T-cell (primary cell): ENCODE results near the gene ENPEP. TPM values are rescaled to one million over a fixed set of nuclear protein-coding genes. Genes with fewer than 3 reads are reported as not detected.
"Not testable (repeated sequence)": the region's sequence is repeated elsewhere in the genome, so short reads cannot be mapped to it uniquely, and the experiment has no call there.

Experiments
- ATAC-seq, 4 experiments: fragments of 200-7000 bp in 3 of 4; fragments of 150-1000 bp in 1 of 4; cut with Tn5 transposase; replicated peaks in 1 of 4; 1 replicate in 3 of 4; 2 replicates in 1 of 4; pipeline ENCODE4 v1.10.0; 2021; ENCODE audit warnings: moderate library complexity in 3 of 4, mild to moderate bottlenecking in 2 of 4, moderate number of reproducible peaks in 1 of 4
- CTCF ChIA-PET, 2 donors: fragments of 300-600 bp; sonication (Branson Sonifier 250); formaldehyde crosslinking; loops; one replicate each; lab custom pipeline; 2022; ENCODE audit warnings: antibody characterized with exemption in 2 of 2; lab: Charles Lee
- POLR2A ChIA-PET, 2 donors: fragments of 300-600 bp; sonication (Branson Sonifier 250); formaldehyde crosslinking; loops; one replicate each; lab custom pipeline; 2022; ENCODE audit warnings: antibody characterized with exemption in 2 of 2; lab: Charles Lee
- DNase-seq, 35 experiments: peaks; one replicate each; pipeline versions ENCODE4 v3.0.0 to v3.0.0-alpha.2; 2013 to 2023
- H3K27ac ChIP-seq: one replicate; pipeline ENCODE4 v1.5.1; 2013; ENCODE audit warnings: low read length
- H3K27me3 ChIP-seq, 2 experiments: replicated peaks in 1 of 2; 1 replicate in 1 of 2; 2 replicates in 1 of 2; pipeline versions ENCODE4 v1.6.1 to v1.7.0; 2013; ENCODE audit warnings: low read length in 1 of 2, mixed read lengths in 1 of 2; ENCODE audit not compliant: control insufficient read depth in 2 of 2, insufficient read depth in 2 of 2; ENCODE audit errors: extremely low read depth in 1 of 2
- H3K36me3 ChIP-seq, 2 donors: 1 replicate in 1 of 2; 2 replicates in 1 of 2; pipeline versions ENCODE4 v1.6.1 to v1.7.0; 2013; ENCODE audit warnings: low read length in 1 of 2; ENCODE audit not compliant: control insufficient read depth in 2 of 2, insufficient read depth in 1 of 2; ENCODE audit errors: extremely low read depth in 1 of 2
- H3K4me1 ChIP-seq, 2 experiments: 1 replicate in 1 of 2; 2 replicates in 1 of 2; pipeline versions ENCODE4 v1.6.1 to v1.7.0; 2013; ENCODE audit warnings: low read length in 2 of 2, mixed read lengths in 1 of 2; ENCODE audit not compliant: insufficient read depth in 2 of 2, control insufficient read depth in 1 of 2; ENCODE audit errors: extremely low read depth in 1 of 2
- H3K4me3 ChIP-seq, 2 donors: 1 replicate in 1 of 2; 2 replicates in 1 of 2; pipeline versions ENCODE4 v1.5.1 to v1.7.0; 2013; ENCODE audit warnings: mild to moderate bottlenecking in 2 of 2, low read length in 1 of 2, moderate library complexity in 1 of 2; ENCODE audit not compliant: control insufficient read depth in 1 of 2; ENCODE audit errors: extremely low read depth in 1 of 2
- H3K9me3 ChIP-seq: 2 replicates; pipeline ENCODE4 v1.7.0; 2013
- H3K27ac Mint-ChIP-seq, 2 donors: one replicate each; pipeline ENCODE4 v1.8.0; 2020 to 2021; ENCODE audit warnings: mild to moderate bottlenecking in 2 of 2, mixed read lengths in 2 of 2
- H3K27me3 Mint-ChIP-seq, 2 donors: one replicate each; pipeline ENCODE4 v1.8.0; 2021 to 2022; ENCODE audit warnings: mixed read lengths in 2 of 2
- H3K36me3 Mint-ChIP-seq: one replicate; pipeline ENCODE4 v1.8.0; 2021; ENCODE audit warnings: mixed read lengths
- H3K4me1 Mint-ChIP-seq, 3 donors: one replicate each; pipeline ENCODE4 v1.8.0; 2020 to 2022; ENCODE audit warnings: mixed read lengths in 3 of 3, mild to moderate bottlenecking in 1 of 3
- H3K4me3 Mint-ChIP-seq, 3 donors: one replicate each; pipeline ENCODE4 v1.8.0; 2020 to 2022; ENCODE audit warnings: mild to moderate bottlenecking in 3 of 3, mixed read lengths in 3 of 3, moderate library complexity in 3 of 3
- H3K9me3 Mint-ChIP-seq, 3 donors: one replicate each; pipeline ENCODE4 v1.8.0; 2020 to 2022; ENCODE audit warnings: mixed read lengths in 3 of 3
- WGBS: methylation state at CpG from one replicate; pipeline ENCODE4 v1.1.5; 2013; ENCODE audit warnings: missing lambda C conversion rate; ENCODE audit not compliant: insufficient coverage; 5-methylcytosine and 5-hydroxymethylcytosine counted together
- total RNA-seq, 35 experiments: library from RNA in 6 of 35; stranded (reverse) in 6 of 35; fragments of 120-200 nt in 1 of 35; gene quantifications; one replicate each; pipeline versions ENCODE4 v1.2.1 to v1.2.4 and lab custom pipeline; 2013 to 2026

ENPEP gene
- total RNA-seq, 5 donors from 2014 or later (not counting 1 experiment from before 2014, with no cell fraction given): not detected

DNA sequence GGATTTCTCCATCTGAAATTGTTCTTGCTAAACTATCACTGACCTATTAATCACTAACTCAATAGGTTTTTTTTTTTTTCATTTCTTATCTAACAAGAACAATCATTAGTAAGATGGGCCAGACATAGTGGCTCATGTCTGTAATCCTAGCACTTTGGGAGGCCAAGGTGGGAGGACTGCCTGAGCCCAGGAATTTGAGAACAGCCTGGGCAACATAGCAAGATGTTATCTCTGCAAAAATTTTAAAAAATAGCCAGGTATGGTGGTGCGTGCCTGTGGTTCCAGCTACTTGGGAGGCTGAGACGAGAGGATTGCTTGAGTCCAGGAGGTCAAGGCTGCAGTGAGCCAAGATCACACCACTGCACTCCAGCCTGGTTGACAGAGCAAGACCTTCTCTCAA, 100.7 kb downstream of the ENPEP start:
- H3K4me1 Mint-ChIP-seq, H3K27me3 ChIP-seq, H3K4me3 Mint-ChIP-seq, H3K4me3 ChIP-seq, DNase-seq, H3K27ac Mint-ChIP-seq, H3K36me3 Mint-ChIP-seq, H3K9me3 ChIP-seq, POLR2A ChIA-PET, H3K4me1 ChIP-seq, H3K36me3 ChIP-seq, ATAC-seq, H3K27ac ChIP-seq: not testable (repeated sequence)
- CTCF ChIA-PET: interaction anchor here in 1 of 2 donors (0.6 kb wide), 1 partner anchor 30 kb away, joined by 3 read pairs; no protein-coding TSS in a partner anchor
- H3K27me3 Mint-ChIP-seq: peaks cover 4 to 16% of the 10 kb centered on the region in 2 donors
- no CpG with 5 or more reads among the region's 2 CpGs for WGBS
- peaks cover 8 to 27% (median 13%) of the 10 kb centered on the region in 3 donors for H3K9me3 Mint-ChIP-seq

DNA sequence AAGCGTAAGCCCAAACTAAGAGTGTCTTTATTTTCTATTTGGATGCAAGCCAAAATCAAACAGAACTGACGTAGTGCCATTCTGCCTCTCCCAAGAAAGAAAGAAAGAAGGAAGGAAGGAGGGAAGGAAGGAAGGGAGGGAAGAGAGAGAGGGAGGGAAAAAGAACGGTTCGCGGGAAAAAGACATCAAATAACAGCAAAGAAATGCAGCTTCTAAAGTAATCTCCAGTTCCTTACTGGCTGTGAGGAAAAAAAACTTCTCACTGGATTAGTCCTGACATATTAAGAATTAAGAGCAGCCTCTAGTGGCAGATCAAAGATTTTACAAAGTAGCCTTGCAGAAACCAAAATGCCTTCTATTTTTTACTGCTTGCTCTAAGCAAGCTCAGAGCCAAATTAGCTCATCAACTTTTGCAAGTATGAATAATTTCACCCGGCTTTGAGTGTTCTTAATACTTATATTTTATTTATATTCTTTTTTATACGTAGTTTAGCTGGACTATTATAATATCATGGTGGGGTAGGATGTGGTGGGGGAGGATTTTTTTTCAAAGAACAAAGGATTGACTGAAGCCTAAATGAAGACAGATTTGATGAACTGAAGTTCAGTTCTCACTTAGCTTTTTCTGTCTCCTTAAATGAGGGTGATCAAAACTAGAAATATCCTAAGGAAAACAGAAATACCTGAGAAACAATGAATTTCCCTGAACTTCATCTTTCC, 110.3 kb downstream of the ENPEP start:
- Mint-ChIP-seq H3K27me3 (peaks cover 13 to 19% of the 10 kb centered on the region in 2 donors), H3K4me3 (no peak overlapping the region), H3K9me3 (no peaks in the 10 kb centered on the region), H3K4me1 (no peaks in the 10 kb centered on the region), H3K36me3 (no peaks in the 10 kb centered on the region), H3K27ac (no peak overlapping the region)
- Histone ChIP-seq H3K27ac (no peak overlapping the region), H3K9me3 (no peaks in the 10 kb centered on the region), H3K4me3 (no peak overlapping the region), H3K4me1 (no peaks in the 10 kb centered on the region), H3K27me3 (peaks cover 0 to 5% of the 10 kb centered on the region in 2 experiments), H3K36me3 (no peaks in the 10 kb centered on the region)
- CTCF ChIA-PET: interaction anchor here in 1 of 2 donors (0.6 kb wide), 1 partner anchor 29 kb away, joined by 3 read pairs; no protein-coding TSS in a partner anchor
- DNase-seq (no peak), ATAC-seq (no peak)
- WGBS: 81% methylated on average over 2 of the region's 7 CpGs
- POLR2A ChIA-PET: no interaction called here

DNA sequence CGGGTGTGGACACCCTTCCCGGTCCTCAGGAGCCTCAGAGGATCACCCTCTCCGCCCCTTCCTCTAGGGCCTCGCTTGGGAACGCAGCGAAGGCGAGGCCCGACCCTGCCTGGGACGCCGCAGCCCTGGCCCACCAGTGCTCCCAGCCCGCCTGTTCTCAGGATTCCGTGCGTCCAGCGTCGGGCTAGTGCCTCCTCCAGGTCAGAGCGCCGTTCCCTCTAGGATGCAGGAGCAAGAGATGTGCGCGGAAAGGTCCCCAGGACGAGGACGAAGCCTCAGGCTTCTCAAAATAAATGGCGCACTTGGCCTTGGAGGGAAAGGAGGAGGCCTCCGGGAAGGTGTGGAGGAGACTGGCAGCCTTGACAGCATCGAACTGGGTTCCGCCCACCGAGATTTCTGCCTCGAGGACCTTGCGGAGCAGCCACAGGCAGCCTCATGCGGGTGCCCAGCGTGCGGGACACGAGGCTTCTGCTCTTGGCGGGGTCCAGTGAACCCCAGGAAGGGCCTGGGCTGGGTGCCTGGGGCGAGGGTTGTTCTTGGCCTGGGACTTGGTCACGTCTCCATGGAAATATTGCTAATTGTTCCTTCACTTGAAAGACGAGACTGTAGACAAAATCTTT, 111.8 kb downstream of the ENPEP start:
- no peaks in the 10 kb centered on the region for H3K9me3 ChIP-seq
- Mint-ChIP-seq H3K27me3 (peaks cover 5 to 13% of the 10 kb centered on the region in 2 donors), H3K36me3 (no peaks in the 10 kb centered on the region), H3K4me3 (no peak overlapping the region), H3K27ac (no peak overlapping the region), H3K9me3 (peaks cover 0 to 3% (median 0%) of the 10 kb centered on the region in 3 donors), H3K4me1 (no peaks in the 10 kb centered on the region)
- H3K36me3 ChIP-seq: no peaks in the 10 kb centered on the region
- no peak overlapping the region for H3K27ac ChIP-seq
- DNase-seq: no peak
- POLR2A ChIA-PET: no interaction called here
- peaks cover 0 to 5% of the 10 kb centered on the region in 2 experiments for H3K27me3 ChIP-seq
- ATAC-seq: no peak
- CTCF ChIA-PET: no interaction called here
- 87% methylated on average over 34 of the region's 36 CpGs for WGBS
- no peaks in the 10 kb centered on the region for H3K4me1 ChIP-seq
- H3K4me3 ChIP-seq: no peak overlapping the region

DNA sequence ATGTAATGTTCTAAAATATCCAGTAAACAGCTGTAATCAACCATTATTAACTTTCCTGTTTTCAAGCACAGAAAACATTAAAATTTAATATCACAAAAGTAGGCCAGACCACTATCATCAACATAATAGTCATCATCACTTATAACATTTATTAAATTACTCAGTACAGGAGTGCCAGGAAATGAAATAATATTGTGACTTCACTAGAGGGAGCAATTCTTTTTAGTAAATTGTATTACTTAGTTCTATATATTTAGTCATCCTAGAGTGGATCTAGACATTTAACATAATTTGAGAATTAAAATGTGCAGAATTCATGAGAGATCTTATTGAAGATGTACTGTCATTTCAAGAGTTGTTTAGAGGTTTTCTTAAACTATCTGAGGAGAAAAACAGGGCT, 113.3 kb downstream of the ENPEP start:
- Mint-ChIP-seq H3K27ac (no peak overlapping the region), H3K9me3 (peaks cover 0 to 3% (median 0%) of the 10 kb centered on the region in 3 donors), H3K27me3 (peaks cover 7 to 8% of the 10 kb centered on the region in 2 donors), H3K36me3 (no peaks in the 10 kb centered on the region), H3K4me1 (no peaks in the 10 kb centered on the region), H3K4me3 (no peak overlapping the region)
- DNase-seq: no peak
- Histone ChIP-seq H3K27me3 (peaks cover 0 to 5% of the 10 kb centered on the region in 2 experiments), H3K4me3 (no peak overlapping the region), H3K9me3 (no peaks in the 10 kb centered on the region), H3K36me3 (no peaks in the 10 kb centered on the region), H3K4me1 (no peaks in the 10 kb centered on the region), H3K27ac (no peak overlapping the region)
- CTCF ChIA-PET: no interaction called here
- POLR2A ChIA-PET: no interaction called here
- ATAC-seq: no peak

DNA sequence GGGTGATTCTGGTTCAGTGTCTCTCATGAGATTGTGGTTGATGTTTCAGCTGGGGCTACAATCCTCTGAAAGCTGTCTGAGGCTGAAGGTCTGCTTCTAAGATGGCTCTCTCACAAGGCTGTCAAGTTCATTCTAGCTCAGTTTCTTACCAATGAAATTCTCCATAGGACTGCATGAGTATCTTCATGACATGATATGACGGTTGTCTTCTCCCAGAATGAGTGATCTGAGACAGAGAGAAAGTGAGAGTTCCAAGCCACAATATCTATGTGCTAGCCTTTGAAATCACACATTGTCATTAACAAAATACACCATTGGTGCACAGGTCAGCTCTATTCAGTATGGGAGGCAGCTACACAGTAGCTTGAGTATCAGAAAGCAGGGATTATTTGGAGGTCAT, 119.6 kb downstream of the ENPEP start:
- H3K27ac Mint-ChIP-seq: no peak overlapping the region
- H3K27me3 Mint-ChIP-seq: peaks cover 8 to 12% of the 10 kb centered on the region in 2 donors
- no peak overlapping the region for H3K4me3 ChIP-seq
- WGBS: no CpG with 5 or more reads among the region's 1 CpG
- no peaks in the 10 kb centered on the region for H3K4me1 ChIP-seq
- H3K36me3 Mint-ChIP-seq: no peaks in the 10 kb centered on the region
- ChIA-PET CTCF (interaction anchor here in 1 of 2 donors (0.6 kb wide), 2 partner anchors 29 to 61 kb away, joined by 3 to 4 read pairs; no protein-coding TSS in a partner anchor), POLR2A (no interaction called here)
- no peaks in the 10 kb centered on the region for H3K9me3 ChIP-seq
- H3K27me3 ChIP-seq: peaks cover 0 to 2% of the 10 kb centered on the region in 2 experiments
- ATAC-seq (no peak), DNase-seq (no peak)
- H3K9me3 Mint-ChIP-seq: peaks cover 5 to 17% (median 16%) of the 10 kb centered on the region in 3 donors
- no peak overlapping the region for H3K4me3 Mint-ChIP-seq
- no peaks in the 10 kb centered on the region for H3K4me1 Mint-ChIP-seq
- H3K27ac ChIP-seq: no peak overlapping the region
- no peaks in the 10 kb centered on the region for H3K36me3 ChIP-seq

DNA sequence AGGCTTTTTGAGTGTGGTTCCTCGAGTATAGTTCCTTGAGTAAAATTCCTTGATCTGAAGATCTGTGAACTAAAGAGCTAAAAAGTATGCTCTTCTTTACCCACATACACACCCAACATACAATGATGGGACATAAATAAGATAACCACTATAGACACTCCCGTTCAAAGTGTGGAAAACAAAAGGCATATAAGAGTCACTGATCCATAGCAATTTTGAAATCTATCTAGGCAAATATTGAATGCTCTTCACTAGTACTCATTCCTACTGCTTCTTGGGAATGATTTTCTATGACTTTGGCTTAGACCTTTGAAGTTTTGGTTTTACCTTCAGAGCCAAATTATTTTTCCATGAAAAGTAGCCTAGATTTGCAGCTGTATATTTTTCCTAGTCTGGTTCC, 120.5 kb downstream of the ENPEP start:
- Histone ChIP-seq H3K4me1 (no peaks in the 10 kb centered on the region), H3K27me3 (peaks cover 0 to 2% of the 10 kb centered on the region in 2 experiments), H3K4me3 (no peak overlapping the region), H3K27ac (no peak overlapping the region), H3K36me3 (no peaks in the 10 kb centered on the region), H3K9me3 (no peaks in the 10 kb centered on the region)
- no peak overlapping the region for H3K4me3 Mint-ChIP-seq
- no peaks in the 10 kb centered on the region for H3K4me1 Mint-ChIP-seq
- H3K27me3 Mint-ChIP-seq: peaks cover 12 to 16% of the 10 kb centered on the region in 2 donors
- DNase-seq: no peak
- no peak for ATAC-seq
- H3K36me3 Mint-ChIP-seq: no peaks in the 10 kb centered on the region
- no CpG with 5 or more reads among the region's 2 CpGs for WGBS
- H3K27ac Mint-ChIP-seq: no peak overlapping the region
- H3K9me3 Mint-ChIP-seq: peaks cover 9 to 17% (median 16%) of the 10 kb centered on the region in 3 donors
- ChIA-PET CTCF (interaction anchor here in 1 of 2 donors (0.6 kb wide), 1 partner anchor 62 kb away, joined by 4 read pairs; no protein-coding TSS in a partner anchor), POLR2A (no interaction called here)
